HG02981 (cell line): Measurements from ENCODE around the gene ANKLE1.
A peak's percentile ranks its signal among the peaks of the same experiment; 100 is the strongest.
"Not testable (repeated sequence)": the region's sequence is repeated elsewhere in the genome, so short reads cannot be mapped to it uniquely, and the experiment has no call there.

Source experiments
- ATAC-seq: cut with Tn5 transposase; IDR thresholded peaks from one replicate; pipeline ENCODE4 v1.9.1; 2021; ENCODE audit warnings: mild to moderate bottlenecking, moderate library complexity; ENCODE audit not compliant: unreplicated experiment

The ANKLE1 gene

GRCh38 chr19:17279436-17279835 is 2.3 kb upstream of the ANKLE1 start:
- ATAC-seq: no peak

- peak; percentile 70 for ATAC-seq
These were observed 906 bp downstream of the ANKLE1 start for GRCh38 chr19:17282488-17283125.

- no peak for ATAC-seq
These were observed 1.8 kb downstream of the ANKLE1 start for GRCh38 chr19:17283504-17283996.

- no peak for ATAC-seq
These were observed 3.9 kb downstream of the ANKLE1 start for GRCh38 chr19:17285415-17286135.

- ATAC-seq: no peak
These were observed 4.6 kb downstream of the ANKLE1 start for GRCh38 chr19:17286263-17286662.

GRCh38 chr19:17286752-17287151 is 5.1 kb downstream of the ANKLE1 start:
- ATAC-seq: no peak

- ATAC-seq: no peak
These were observed 7.8 kb downstream of the ANKLE1 start for GRCh38 chr19:17289489-17289888.

- ATAC-seq: peak; percentile 73
These were observed 10.8 kb downstream of the ANKLE1 start for GRCh38 chr19:17292301-17293074.

GRCh38 chr19:17293605-17294004 is 11.9 kb downstream of the ANKLE1 start:
- no peak for ATAC-seq

- no peak for ATAC-seq
These were observed 12.6 kb downstream of the ANKLE1 start for GRCh38 chr19:17294051-17294891.

- not testable (repeated sequence) for ATAC-seq
These were observed 13.8 kb downstream of the ANKLE1 start for GRCh38 chr19:17295551-17295950.

GRCh38 chr19:17296273-17296672 is 14.6 kb downstream of the ANKLE1 start:
- no peak for ATAC-seq

- ATAC-seq: no peak
These were observed 15.3 kb downstream of the ANKLE1 start for GRCh38 chr19:17296976-17297375.

- ATAC-seq: no peak
These were observed 19.4 kb downstream of the ANKLE1 start for GRCh38 chr19:17300992-17301619.

- ATAC-seq: no peak
These were observed 20.9 kb downstream of the ANKLE1 start for GRCh38 chr19:17302391-17303166.

- ATAC-seq: peak; percentile 51
These were observed 21.7 kb downstream of the ANKLE1 start, which contains the start of gene ABHD8 for GRCh38 chr19:17303167-17303939. TSS of gene ABHD8 (minus strand) at chr19:17303425. CDS start at chr19:17301616, 1,809 bp downstream.

- ATAC-seq: no peak
These were observed 22.2 kb downstream of the ANKLE1 start for GRCh38 chr19:17303940-17304267.

- ATAC-seq: no peak
These were observed 22.9 kb downstream of the ANKLE1 start for GRCh38 chr19:17304386-17305215.
